ENCODE results near the gene LYRM2.

DNA sequence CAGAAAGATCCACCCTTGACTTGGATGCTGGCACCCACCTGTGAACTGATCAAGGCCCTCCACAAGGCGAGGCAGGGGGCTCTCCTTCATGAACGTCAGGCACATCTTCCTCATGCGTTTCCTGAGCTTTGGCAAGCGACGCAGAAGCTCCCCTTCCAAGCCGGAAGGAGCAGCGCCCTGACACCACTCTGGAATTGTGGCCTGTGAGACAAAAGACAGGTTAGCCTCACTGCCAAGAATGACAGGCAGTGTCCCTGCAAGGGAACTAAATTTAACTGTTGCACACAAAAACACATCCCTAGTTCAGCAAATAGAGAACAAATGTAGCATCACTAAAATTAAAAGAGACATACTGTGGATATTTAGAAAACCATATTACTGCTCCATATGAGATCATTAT lies 42.0 kb upstream of the LYRM2 start:
- TF ChIP-seq EZH2 (IDR thresholded peaks at IDR 0.05; ENCODE audit: borderline replicate concordance): no peak
- TF ChIP-seq, protein P1, sequence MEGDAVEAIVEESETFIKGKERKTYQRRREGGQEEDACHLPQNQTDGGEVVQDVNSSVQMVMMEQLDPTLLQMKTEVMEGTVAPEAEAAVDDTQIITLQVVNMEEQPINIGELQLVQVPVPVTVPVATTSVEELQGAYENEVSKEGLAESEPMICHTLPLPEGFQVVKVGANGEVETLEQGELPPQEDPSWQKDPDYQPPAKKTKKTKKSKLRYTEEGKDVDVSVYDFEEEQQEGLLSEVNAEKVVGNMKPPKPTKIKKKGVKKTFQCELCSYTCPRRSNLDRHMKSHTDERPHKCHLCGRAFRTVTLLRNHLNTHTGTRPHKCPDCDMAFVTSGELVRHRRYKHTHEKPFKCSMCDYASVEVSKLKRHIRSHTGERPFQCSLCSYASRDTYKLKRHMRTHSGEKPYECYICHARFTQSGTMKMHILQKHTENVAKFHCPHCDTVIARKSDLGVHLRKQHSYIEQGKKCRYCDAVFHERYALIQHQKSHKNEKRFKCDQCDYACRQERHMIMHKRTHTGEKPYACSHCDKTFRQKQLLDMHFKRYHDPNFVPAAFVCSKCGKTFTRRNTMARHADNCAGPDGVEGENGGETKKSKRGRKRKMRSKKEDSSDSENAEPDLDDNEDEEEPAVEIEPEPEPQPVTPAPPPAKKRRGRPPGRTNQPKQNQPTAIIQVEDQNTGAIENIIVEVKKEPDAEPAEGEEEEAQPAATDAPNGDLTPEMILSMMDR (IDR thresholded peaks at IDR 0.05; ENCODE audit: poor library complexity): no peak

All from hepatocyte (in vitro differentiated cells).